HepG2 (cell line): ENCODE measurements around the gene ARPIN. TPM values are rescaled to one million over a fixed set of nuclear protein-coding genes. Genes with fewer than 3 reads are reported as not detected.

ENCODE experiments used
- ATAC-seq: fragments of 200-7000 bp; cut with Tn5 transposase; 3 replicates; pipeline ENCODE4 v1.9.1; 2020; ENCODE audit warnings: mild to moderate bottlenecking, moderate library complexity
- BruUV-seq: library from RNA; stranded (reverse); fragments of 400-500 nt; replicated peaks from 2 replicates; lab custom pipeline; 2021; lab: Mats Ljungman, UMichigan
- CTCF ChIA-PET: fragments of 300-600 bp; formaldehyde crosslinking; extraction: SDS; loops from one replicate; lab custom pipeline; 2021; ENCODE audit warnings: low total read pairs, inconsistent platforms, low intra/inter-chr PET ratio; lab: Yijun Ruan, JAX
- POLR2A ChIA-PET: fragments of 350-600 bp; sonication (Branson Sonifier 250); formaldehyde crosslinking; loops from one replicate; lab custom pipeline; 2020; ENCODE audit warnings: antibody characterized with exemption, inconsistent platforms; lab: Yijun Ruan, JAX
- DNase-seq: peaks from one replicate; pipeline ENCODE4 v3.0.0-alpha.2; 2015; ENCODE audit warnings: low spot score
- FAIRE-seq: peaks from 3 replicates; lab custom pipeline; 2011; peaks lifted over from hg19 to GRCh38; lab: Jason Lieb, UNC
- H2AFZ ChIP-seq: one replicate; pipeline ENCODE4 v1.6.1; 2011; ENCODE audit warnings: low read length, inconsistent platforms
- H3K27ac ChIP-seq: fragments of 300-600 bp; 3 replicates; pipeline ENCODE4 v1.8.0; 2011; ENCODE audit warnings: mixed run types, mild to moderate bottlenecking, mixed read lengths, low read length, inconsistent platforms; ENCODE audit not compliant: insufficient read depth; ENCODE audit errors: extremely low read length
- H3K27me3 ChIP-seq, 2 experiments: fragments of 200-600 bp in 1 of 2; 2 replicates in 1 of 2; 3 replicates in 1 of 2; pipeline versions ENCODE4 v1.6.0 to v1.8.0; 2011; ENCODE audit warnings: low read length in 2 of 2, mild to moderate bottlenecking in 2 of 2, moderate library complexity in 2 of 2, inconsistent platforms in 1 of 2; ENCODE audit not compliant: insufficient read depth in 2 of 2, control insufficient read depth in 1 of 2
- H3K36me3 ChIP-seq, 2 experiments: fragments of 200-600 bp in 1 of 2; replicated peaks in 1 of 2; 2 replicates in 1 of 2; 3 replicates in 1 of 2; pipeline versions ENCODE4 v1.5.1 to v1.8.0; 2011; ENCODE audit warnings: low read length in 2 of 2, inconsistent platforms in 1 of 2; ENCODE audit not compliant: insufficient read depth in 2 of 2, control insufficient read depth in 1 of 2
- H3K4me1 ChIP-seq: 2 replicates; pipeline ENCODE4 v1.5.1; 2012; ENCODE audit warnings: low read length, inconsistent platforms; ENCODE audit not compliant: insufficient read depth
- H3K4me2 ChIP-seq: 2 replicates; pipeline ENCODE4 v1.6.0; 2011; ENCODE audit warnings: low read depth, low read length, inconsistent platforms
- H3K4me3 ChIP-seq, 3 experiments: fragments of 200-600 bp in 1 of 3; sonication (generic), shearing (Covaris generic) in 1 of 3; replicated peaks in 1 of 3; 2 replicates each; pipeline ENCODE4 v1.5.1; 2011 to 2016; ENCODE audit warnings: low read length in 3 of 3, inconsistent platforms in 2 of 3, low read depth in 2 of 3, mild to moderate bottlenecking in 2 of 3, control low read depth in 1 of 3, mixed read lengths in 1 of 3; ENCODE audit not compliant: insufficient read depth in 1 of 3
- H3K79me2 ChIP-seq: one replicate; pipeline ENCODE4 v1.6.1; 2011; ENCODE audit warnings: low read length, inconsistent platforms; ENCODE audit not compliant: insufficient read depth
- H3K9ac ChIP-seq: 2 replicates; pipeline ENCODE4 v1.6.0; 2011; ENCODE audit warnings: mild to moderate bottlenecking, low read depth, low read length, inconsistent platforms; ENCODE audit not compliant: insufficient read depth
- H3K9me3 ChIP-seq: 2 replicates; pipeline ENCODE4 v1.5.1; 2012; ENCODE audit warnings: mild to moderate bottlenecking, low read length
- H4K20me1 ChIP-seq: 2 replicates; pipeline ENCODE4 v1.6.0; 2011; ENCODE audit warnings: inconsistent platforms, mild to moderate bottlenecking, low read length, moderate library complexity; ENCODE audit not compliant: insufficient read depth
- ARID2 ChIP-seq: sonication (generic); formaldehyde crosslinking; IDR thresholded peaks from 2 replicates; pipeline ENCODE4 v1.8.1; 2022; ENCODE audit warnings: mild to moderate bottlenecking, missing genetic modification reagents, borderline replicate concordance
- DMAP1 ChIP-seq: IDR thresholded peaks from 2 replicates; pipeline ENCODE4 v1.6.1; 2016
- DR1 ChIP-seq: sonication (generic); formaldehyde crosslinking; IDR thresholded peaks from 2 replicates; pipeline ENCODE4 v1.8.0; 2021; ENCODE audit warnings: mild to moderate bottlenecking, missing genetic modification reagents, inconsistent platforms
- ELF3 ChIP-seq: IDR thresholded peaks from 2 replicates; pipeline ENCODE4 v1.6.1; 2016; ENCODE audit warnings: missing genetic modification reagents, missing compliant biosample characterization
- FOXK2 ChIP-seq: fragments of 450-650 bp; IDR thresholded peaks from 2 replicates; pipeline ENCODE4 v1.6.1; 2016
- HNRNPUL1 ChIP-seq: fragments of 200-400 bp; formaldehyde crosslinking; IDR thresholded peaks from 2 replicates; pipeline ENCODE4 v1.6.1; 2017; ENCODE audit warnings: low read depth, mild to moderate bottlenecking, low read length, moderate library complexity
- KAT2B ChIP-seq: fragments of 150-350 bp; IDR thresholded peaks from 2 replicates; pipeline ENCODE4 v1.6.1; 2014; ENCODE audit warnings: low read depth, low read length, borderline replicate concordance
- NR2F6 ChIP-seq, 2 experiments: IDR thresholded peaks; 2 replicates each; pipeline ENCODE4 v1.6.1; 2016; ENCODE audit warnings: antibody characterized with exemption in 1 of 2, mild to moderate bottlenecking in 1 of 2
- USF2 ChIP-seq, 2 experiments: sonication (generic) in 1 of 2; formaldehyde crosslinking in 1 of 2; IDR thresholded peaks; 2 replicates each; pipeline versions ENCODE4 v1.5.1 to v1.6.1; 2011 to 2020; ENCODE audit warnings: borderline replicate concordance in 1 of 2, low read depth in 1 of 2, low read length in 1 of 2, mild to moderate bottlenecking in 1 of 2, missing genetic modification reagents in 1 of 2, moderate library complexity in 1 of 2
- ZNF629 ChIP-seq: sonication (generic); formaldehyde crosslinking; conservative IDR thresholded peaks from 2 replicates; pipeline ENCODE4 v1.5.0; 2020; ENCODE audit warnings: missing genetic modification reagents
- ZNF790 ChIP-seq: sonication (generic); formaldehyde crosslinking; IDR thresholded peaks from 2 replicates; pipeline ENCODE4 v1.8.0; 2022; ENCODE audit warnings: missing genetic modification reagents, mild to moderate bottlenecking, borderline replicate concordance
- WGBS: methylation state at CpG from one replicate; pipeline ENCODE4 v1.1.6; 2017; ENCODE audit warnings: low lambda C conversion rate; 5-methylcytosine and 5-hydroxymethylcytosine counted together
- in situ Hi-C: cut with HindIII; loops from 2 replicates; pipeline ENCODE4 v1.10.0; 2017; ENCODE audit warnings: low pct_unique_long_range_greater_than_20kb; ENCODE audit not compliant: extremely low pct_ligation_motif_present
- intact Hi-C: fragments of 100-400 bp; cut with micrococcal nuclease; formaldehyde crosslinking; loops from one replicate; pipeline ENCODE4 v1.10.0; 2022; ENCODE audit not compliant: unreplicated experiment
- polyA plus RNA-seq, 8 experiments: library from polyadenylated mRNA; depleted of rRNA in 3 of 8; stranded (reverse) in 7 of 8; unstranded in 1 of 8; fragments of >200 nt; fragmentation: Illumina TruSeq in 4 of 8; extraction: Trizol in 4 of 8; gene quantifications; 2 replicates each; pipeline versions ENCODE4 v1.2.1 to v1.2.3, GENCODE V29; 2011 to 2016; ENCODE audit warnings: low read depth in 4 of 8, missing spikeins in 1 of 8, mixed read lengths in 1 of 8; ENCODE audit not compliant: insufficient read depth in 1 of 8
- total RNA-seq, 5 experiments: library from RNA; depleted of rRNA; stranded (reverse); fragments of >200 nt; fragmentation: Illumina TruSeq; extraction: Trizol; gene quantifications; 2 replicates each; pipeline ENCODE4 v1.2.3, GENCODE V29; 2016; ENCODE audit warnings: low read depth in 1 of 5

The ARPIN gene
- total and polyA plus RNA-seq, 2 of the 13 experiments (the other 11 are each of a cell fraction or from before 2014, with no cell fraction given): 2.8 to 5.0 TPM

GRCh38 chr15:89910891-89911626, 1.7 kb downstream of the ARPIN start:
- no peak for FAIRE-seq
- no peak for DNase-seq
- Histone ChIP-seq H3K79me2 (no peaks in the 10 kb centered on the region), H3K4me1 (peaks cover 24% of the 10 kb centered on the region), H3K4me3 (no peak overlapping the region), H3K4me2 (0 out of 2 replicates have a peak overlapping the region, but pooled peaks have one; percentile 97), H4K20me1 (no peaks in the 10 kb centered on the region)
- ChIA-PET POLR2A (interaction anchor here (0.9 kb wide), 1 partner anchor 17 kb away, joined by 3 read pairs; the partner anchor contains the start of gene AP3S2), CTCF (no interaction called here)
- BruUV-seq: TSS peak; percentile 69
- ATAC-seq: no peak
- peak; percentile 39; the same call in 1 of the 2 replicates for TF ChIP-seq ZNF629 (CRISPR knock-in tag)
- no peak for TF ChIP-seq DMAP1 (CRISPR knock-in tag)
- TF ChIP-seq, all 625 proteins: peak for 1
- Histone ChIP-seq H3K9ac (no peak overlapping the region), H3K27me3 (no peaks in the 10 kb centered on the region), H3K9me3 (no peaks in the 10 kb centered on the region), H3K27ac (no peak overlapping the region), H3K36me3 (no peaks in the 10 kb centered on the region), H2AFZ (no peak overlapping the region)
- WGBS: 67% methylated on average over 6 of the region's 6 CpGs
- intact Hi-C loops (loop anchor here (10.0 kb wide), 1 partner anchor 84 kb away; no protein-coding TSS in a partner anchor), in situ Hi-C loops (loop anchor here (5.0 kb wide), 1 partner anchor 61 kb away; no protein-coding TSS in a partner anchor)

GRCh38 chr15:89909611-89910010, 3.1 kb downstream of the ARPIN start:
- Histone ChIP-seq H3K9me3 (no peaks in the 10 kb centered on the region), H3K4me3 (no peak overlapping the region), H3K9ac (no peak overlapping the region), H3K36me3 (no peaks in the 10 kb centered on the region; a peak in 1 of 5 replicates), H3K27ac (no peak overlapping the region), H2AFZ (no peak overlapping the region), H3K4me2 (no peak overlapping the region), H3K27me3 (no peaks in the 10 kb centered on the region), H4K20me1 (no peaks in the 10 kb centered on the region), H3K79me2 (no peaks in the 10 kb centered on the region), H3K4me1 (peaks cover 24% of the 10 kb centered on the region)
- in situ Hi-C loops (loop anchor here (5.0 kb wide), 1 partner anchor 63 kb away; no protein-coding TSS in a partner anchor), intact Hi-C loops (loop anchor here (10.0 kb wide), 1 partner anchor 85 kb away; no protein-coding TSS in a partner anchor)
- no peak for DNase-seq
- CTCF ChIA-PET: no interaction called here
- BruUV-seq: no TSS peak
- TF ChIP-seq ARID2 (no peak), USF2 (IDR thresholded peaks at IDR 0.05; ENCODE audit: low read depth, low read length) (no peak), USF2 (CRISPR knock-in tag; IDR thresholded peaks at IDR 0.05; ENCODE audit: borderline replicate concordance) (no peak), ELF3 (CRISPR knock-in tag) (no peak), DR1 (CRISPR knock-in tag) (no peak), ZNF790 (no peak), KAT2B (no peak), NR2F6 (IDR thresholded peaks at IDR 0.05) (no peak), NR2F6 (CRISPR knock-in tag; IDR thresholded peaks at IDR 0.05) (no peak), HNRNPUL1 (no peak), FOXK2 (no peak)
- no peak for ATAC-seq
- WGBS: 100% methylated on average over 1 of the region's 2 CpGs
- no peak for FAIRE-seq
- POLR2A ChIA-PET: no interaction called here
